GM19239 (cell line): Measurements from ENCODE around the gene CTNND2.
"Not testable (repeated sequence)": the region's sequence is repeated elsewhere in the genome, so short reads cannot be mapped to it uniquely, and the experiment has no call there.

Experiments used
- DNase-seq: peaks from one replicate; pipeline ENCODE4 v3.0.0; 2011; ENCODE audit warnings: low spot score; ENCODE audit not compliant: insufficient read length
- FAIRE-seq: peaks from 2 replicates; lab custom pipeline; 2011; peaks lifted over from hg19 to GRCh38; lab: Jason Lieb, UNC

The CTNND2 gene

GRCh38 chr5:11873587-11873986 lies 30.7 kb downstream of the CTNND2 start:
- FAIRE-seq = no peak

GRCh38 chr5:11869203-11869602 lies 35.0 kb downstream of the CTNND2 start:
- DNase-seq (no peak), FAIRE-seq (no peak)

More at GRCh38 chr5:11873587-11873986, 30.7 kb downstream of the CTNND2 start:
- DNase-seq = no peak

GRCh38 chr5:11863911-11864310 lies 40.3 kb downstream of the CTNND2 start:
- no peak for FAIRE-seq
- DNase-seq = no peak

GRCh38 chr5:11857391-11857790 lies 46.9 kb downstream of the CTNND2 start:
- DNase-seq (no peak), FAIRE-seq (no peak)

- FAIRE-seq (no peak), DNase-seq (no peak)
Measured at GRCh38 chr5:11854936-11855335, 49.3 kb downstream of the CTNND2 start.

- no peak for FAIRE-seq
- DNase-seq = no peak
Measured at GRCh38 chr5:11853796-11854195, 50.5 kb downstream of the CTNND2 start.

- no peak for FAIRE-seq
Measured at GRCh38 chr5:11853140-11853539, 51.1 kb downstream of the CTNND2 start.

GRCh38 chr5:11852717-11853087 lies 51.5 kb downstream of the CTNND2 start:
- FAIRE-seq = no peak

More at GRCh38 chr5:11853140-11853539, 51.1 kb downstream of the CTNND2 start:
- DNase-seq = no peak

GRCh38 chr5:11851965-11852716 lies 52.1 kb downstream of the CTNND2 start:
- FAIRE-seq (no peak), DNase-seq (no peak)

More at GRCh38 chr5:11852717-11853087, 51.5 kb downstream of the CTNND2 start:
- no peak for DNase-seq

- FAIRE-seq (no peak), DNase-seq (no peak)
Measured at GRCh38 chr5:11851416-11851815, 52.8 kb downstream of the CTNND2 start.

GRCh38 chr5:11828566-11828965 lies 75.7 kb downstream of the CTNND2 start:
- not testable (repeated sequence) for FAIRE-seq, DNase-seq

- FAIRE-seq = no peak
Measured at GRCh38 chr5:11822598-11822997, 81.6 kb downstream of the CTNND2 start.

GRCh38 chr5:11815916-11816315 lies 88.3 kb downstream of the CTNND2 start:
- FAIRE-seq (no peak), DNase-seq (no peak)

More at GRCh38 chr5:11822598-11822997, 81.6 kb downstream of the CTNND2 start:
- no peak for DNase-seq

GRCh38 chr5:11815481-11815880 lies 88.8 kb downstream of the CTNND2 start:
- FAIRE-seq = no peak
- no peak for DNase-seq

- FAIRE-seq = no peak
- DNase-seq = no peak
Measured at GRCh38 chr5:11814373-11814772, 89.9 kb downstream of the CTNND2 start.

GRCh38 chr5:11809407-11809806 lies 94.8 kb downstream of the CTNND2 start:
- DNase-seq (no peak), FAIRE-seq (no peak)

GRCh38 chr5:11803436-11803835 lies 100.8 kb downstream of the CTNND2 start:
- FAIRE-seq (no peak), DNase-seq (no peak)

GRCh38 chr5:11801061-11801460 lies 103.2 kb downstream of the CTNND2 start:
- DNase-seq = no peak
- no peak for FAIRE-seq

GRCh38 chr5:11797132-11797531 lies 107.1 kb downstream of the CTNND2 start:
- DNase-seq = no peak
- FAIRE-seq = no peak

- FAIRE-seq (no peak), DNase-seq (no peak)
Measured at GRCh38 chr5:11793396-11793795, 110.8 kb downstream of the CTNND2 start.

- DNase-seq (no peak), FAIRE-seq (no peak)
Measured at GRCh38 chr5:11792621-11793020, 111.6 kb downstream of the CTNND2 start.

GRCh38 chr5:11791792-11792191 lies 112.5 kb downstream of the CTNND2 start:
- FAIRE-seq (no peak), DNase-seq (no peak)
